HL-60/S4 treated with phorbol 12-myristate 13-acetate at 8.2 ng/mL for 4 days and 3 days (cell line): ENCODE measurements around the gene CTNNA3.
"Not testable (repeated sequence)": the region's sequence is repeated elsewhere in the genome, so short reads cannot be mapped to it uniquely, and the experiment has no call there.

Experiments used
- in situ Hi-C: fragments of 300-500 bp; cut with MboI; formaldehyde crosslinking; loops from 2 replicates; pipeline ENCODE4 v1.15.0; 2022; ENCODE audit warnings: low sequenced_read_pairs

CTNNA3 gene

DNA sequence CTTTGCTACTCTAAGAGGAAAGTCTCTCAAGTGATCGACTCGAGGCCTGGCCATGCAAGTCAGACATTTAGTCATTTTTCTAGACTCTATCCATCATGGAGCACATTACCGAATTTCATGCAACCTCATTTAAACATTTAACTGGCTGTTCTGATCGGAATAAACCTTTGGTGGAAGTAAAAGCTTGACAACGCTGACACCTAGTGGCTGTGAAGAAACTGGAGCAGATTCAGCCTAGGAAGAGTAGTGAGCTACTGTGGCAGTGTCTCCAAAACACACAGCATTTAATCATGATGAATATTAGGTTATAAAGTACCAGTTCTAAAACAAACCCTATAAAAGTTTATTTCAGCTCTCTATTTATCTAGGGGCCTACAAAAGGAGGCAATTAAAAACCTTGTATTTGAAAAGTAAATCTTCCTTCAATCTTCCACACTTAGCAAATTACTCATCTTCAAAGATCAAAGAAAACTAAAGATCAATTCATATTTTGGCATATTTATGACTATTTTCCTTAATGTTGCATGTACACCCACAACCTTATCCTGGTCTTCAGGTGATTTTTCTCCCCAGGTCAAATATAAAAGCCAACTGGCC is 175.0 kb downstream of the CTNNA3 start:
- in situ Hi-C loops: no loop called here

DNA sequence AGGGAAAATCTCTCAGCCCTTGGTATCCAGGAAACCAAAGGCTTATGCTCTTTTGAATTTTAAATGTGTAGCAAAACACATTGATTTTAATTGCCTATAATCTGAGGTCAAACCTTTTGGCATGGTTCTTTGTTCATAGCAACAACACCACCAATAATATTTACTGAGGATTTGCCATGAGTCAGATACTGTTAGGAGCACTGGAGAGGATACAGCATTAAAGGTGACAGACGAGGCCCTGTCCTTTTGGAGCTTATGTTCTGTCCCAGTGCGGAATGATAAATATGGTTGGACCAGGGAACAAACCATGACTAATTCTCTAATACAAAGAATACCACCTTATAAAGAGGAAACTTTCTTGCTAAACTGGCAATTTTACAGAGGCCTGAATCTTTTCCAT is 176.6 kb downstream of the CTNNA3 start:
- in situ Hi-C loops: no loop called here

DNA sequence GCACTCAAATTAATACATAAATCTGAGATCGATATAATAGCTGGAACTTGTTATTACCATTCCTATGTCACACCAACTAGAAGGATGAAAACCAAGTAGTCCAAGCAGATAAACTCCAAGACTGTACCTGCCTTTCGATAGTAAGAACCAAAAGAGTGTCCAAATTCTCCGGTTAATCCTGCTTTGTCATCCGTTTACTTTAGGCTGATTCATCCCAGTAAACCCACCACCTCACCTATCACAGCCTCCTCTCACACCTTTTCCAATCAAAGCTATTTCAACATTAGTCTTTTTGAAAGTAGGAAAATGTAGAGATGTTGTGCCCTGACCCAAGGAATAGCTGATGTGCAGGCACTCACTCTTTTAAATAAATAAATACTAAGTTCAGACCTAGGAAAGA is 177.2 kb downstream of the CTNNA3 start:
- in situ Hi-C loops: no loop called here

DNA sequence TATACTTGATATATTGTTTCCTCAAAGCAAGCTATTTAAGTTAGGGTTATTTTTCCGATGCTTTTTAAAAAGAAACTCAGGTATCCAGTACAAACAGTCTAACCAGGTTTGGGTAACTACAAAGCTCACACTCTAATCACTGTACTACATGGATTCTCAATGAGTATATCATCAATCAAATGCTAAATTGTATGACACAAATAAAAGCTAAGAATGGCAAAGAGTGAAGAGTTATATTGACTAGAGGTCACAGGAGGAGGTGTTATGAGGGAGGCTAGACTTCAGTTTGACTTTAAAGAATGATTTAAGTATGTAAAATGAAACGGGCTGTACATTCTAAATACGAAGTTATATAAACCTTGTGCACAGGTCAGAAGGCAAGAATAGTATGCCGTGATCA is 178.0 kb downstream of the CTNNA3 start:
- in situ Hi-C loops: no loop called here

DNA sequence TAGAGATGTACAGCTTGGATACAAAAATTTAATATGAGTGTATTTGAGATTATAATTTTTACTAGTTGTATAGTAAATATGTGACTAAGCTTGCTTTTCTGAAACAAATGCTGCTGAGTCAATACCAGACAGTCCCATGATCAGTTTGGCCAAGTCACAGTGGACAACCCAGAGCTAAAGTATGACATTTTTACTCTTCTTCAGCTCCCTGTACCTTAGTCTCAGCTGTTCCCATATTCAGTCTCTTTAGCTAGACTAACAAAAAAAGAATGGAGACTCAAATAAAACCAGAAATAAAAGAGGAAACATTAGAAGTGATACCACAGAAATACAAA is 189.3 kb downstream of the CTNNA3 start:
- in situ Hi-C loops: no loop called here

DNA sequence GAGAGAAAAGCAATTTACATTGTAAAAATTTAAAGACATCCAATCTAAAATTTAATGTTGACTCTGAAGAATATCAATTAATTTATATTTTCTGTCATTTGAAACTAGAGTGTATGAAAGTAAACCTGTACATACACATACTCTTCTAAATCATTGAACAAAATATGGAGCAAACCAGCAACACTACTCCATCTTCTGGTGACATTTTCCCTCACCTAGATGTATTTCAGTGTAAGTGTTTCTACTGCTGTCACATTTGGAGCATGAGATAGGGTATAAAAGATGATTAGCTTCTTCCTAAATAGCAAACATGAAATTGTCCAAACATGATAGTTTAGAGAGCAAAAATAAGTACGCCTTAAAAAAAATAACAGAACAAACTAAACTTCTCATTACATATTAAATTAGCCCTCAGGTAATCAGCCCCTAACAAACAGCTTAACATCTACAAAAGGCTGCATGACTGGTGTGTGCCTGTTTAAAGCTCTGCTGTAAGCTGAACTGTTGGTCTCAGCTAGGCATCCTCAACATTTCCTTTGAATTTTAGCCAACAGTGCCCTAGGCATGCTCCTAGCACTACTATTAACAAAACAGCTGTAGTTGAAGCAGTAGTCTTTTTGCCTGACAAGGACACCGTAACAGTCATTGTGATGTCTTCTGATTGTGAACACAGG is 189.8 kb downstream of the CTNNA3 start:
- in situ Hi-C loops: no loop called here

DNA sequence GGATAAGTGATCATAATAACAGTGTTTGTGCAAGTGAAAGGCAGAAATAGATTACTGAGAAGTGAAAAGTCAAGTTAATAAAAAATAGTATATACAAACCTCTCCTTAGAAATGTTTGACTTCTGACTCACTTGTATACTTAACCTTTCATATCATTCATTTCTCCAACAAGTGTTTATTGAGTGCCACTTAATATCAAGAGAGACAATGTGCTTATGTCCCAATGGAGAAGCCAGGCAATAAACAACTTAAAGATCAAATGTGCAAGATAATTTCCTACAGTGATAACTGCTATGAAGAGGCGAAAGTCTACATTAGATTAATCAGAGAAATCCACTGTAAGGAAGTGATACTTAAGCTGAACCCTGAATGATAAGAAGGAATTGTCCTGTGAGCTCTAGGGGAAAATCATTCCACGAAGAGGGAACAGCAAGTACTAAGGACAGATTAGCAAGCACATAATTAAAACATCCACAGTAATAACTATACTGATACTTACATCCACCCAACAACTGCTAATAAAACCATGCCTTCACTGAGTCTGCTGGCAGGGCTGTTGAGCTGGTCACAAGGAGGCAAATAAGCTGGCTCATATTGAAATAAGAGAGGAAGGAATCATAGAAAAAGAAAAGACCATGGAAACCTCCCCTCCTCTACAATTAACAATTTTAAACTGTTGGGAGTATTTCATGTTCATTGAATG is 203.5 kb downstream of the CTNNA3 start:
- in situ Hi-C loops: no loop called here

DNA sequence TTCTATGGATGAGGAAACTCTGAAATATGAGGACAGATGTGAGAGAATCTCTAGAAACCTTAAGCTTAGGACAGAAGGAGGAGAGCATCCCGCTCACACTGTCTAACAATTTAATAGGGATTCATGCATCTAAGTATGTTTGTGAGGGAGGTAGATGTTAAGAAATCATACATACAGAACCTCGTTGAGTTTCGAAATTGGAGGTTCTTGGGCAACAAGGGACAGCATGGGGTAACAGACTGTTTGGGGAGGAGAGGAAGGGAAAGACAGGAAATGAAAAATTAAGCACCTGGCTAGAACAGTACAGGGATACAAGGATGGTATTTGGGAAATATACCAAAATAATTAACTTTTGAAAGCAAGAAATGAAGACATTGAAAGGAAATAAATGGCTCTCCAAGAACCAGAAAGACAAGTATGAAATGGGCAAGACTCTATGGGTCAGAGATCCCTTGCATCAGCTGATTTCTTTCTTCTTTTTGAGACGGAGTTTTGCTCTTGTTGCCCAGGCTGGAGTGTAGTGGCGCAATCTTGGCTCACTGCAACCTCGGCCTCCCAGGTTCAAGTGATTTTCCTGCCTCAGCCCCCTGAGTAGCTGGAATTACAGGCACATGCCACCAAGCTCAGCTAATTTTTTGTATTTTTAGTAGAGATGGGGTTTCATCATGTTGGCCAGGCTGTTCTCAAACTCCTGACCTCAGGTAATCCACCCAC is 207.9 kb downstream of the CTNNA3 start:
- in situ Hi-C loops: no loop called here

DNA sequence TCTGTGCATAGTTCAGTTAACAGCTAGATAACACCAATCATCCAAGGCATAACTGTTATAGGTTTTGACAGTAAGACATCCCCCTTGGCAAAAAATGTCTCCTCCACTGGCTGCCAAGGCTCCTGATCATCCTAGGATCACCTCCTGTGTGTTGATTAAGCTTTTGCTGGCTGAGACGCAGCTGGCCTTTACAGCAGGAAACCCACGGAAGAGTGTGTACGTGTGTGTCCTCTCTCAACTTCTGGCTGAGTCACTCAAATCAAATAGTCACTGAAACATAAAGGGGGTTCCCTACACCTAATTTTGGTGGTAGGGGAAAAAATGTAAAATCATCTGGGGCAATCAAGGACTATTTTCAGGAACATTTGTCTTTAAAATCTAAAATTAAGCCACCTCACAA is 208.8 kb downstream of the CTNNA3 start:
- in situ Hi-C loops: no loop called here

DNA sequence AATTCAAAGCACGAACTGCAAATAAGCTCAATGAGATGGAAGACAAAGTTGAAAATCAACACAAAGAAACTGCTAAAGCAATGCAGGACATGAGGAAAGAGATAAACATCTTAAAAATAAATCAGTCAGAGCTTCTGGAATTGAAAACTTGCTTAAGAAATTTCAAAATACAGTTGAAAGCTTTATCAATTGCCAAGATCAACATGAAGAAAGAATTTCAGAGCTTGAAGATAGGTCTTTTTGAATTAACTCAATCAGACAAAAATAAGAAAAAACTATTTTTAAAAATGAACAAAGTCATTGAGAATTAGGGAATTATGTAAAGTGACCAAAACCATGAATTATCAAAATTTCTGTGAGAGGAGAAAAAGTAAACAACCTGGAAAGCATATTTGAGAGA is 218.1 kb downstream of the CTNNA3 start:
- in situ Hi-C loops: no loop called here

DNA sequence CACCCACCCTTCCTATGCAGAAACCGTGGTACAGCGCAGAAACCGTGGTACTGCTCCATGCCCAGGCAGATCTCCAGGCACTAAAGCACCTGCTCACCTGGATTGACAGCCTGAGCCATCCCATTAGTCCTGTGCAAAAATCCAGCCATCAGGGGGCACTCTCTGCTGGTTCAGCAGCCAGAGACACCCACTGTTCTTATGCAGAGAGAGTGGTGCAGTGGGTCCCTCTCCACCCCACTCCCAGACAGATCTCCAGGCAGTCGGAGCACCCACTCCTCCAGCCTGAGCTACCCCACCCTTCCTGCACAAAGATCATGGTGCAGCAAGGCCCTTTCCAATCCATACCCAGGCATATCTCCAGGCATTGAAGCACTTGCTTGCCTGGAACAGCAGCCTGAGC is 219.8 kb downstream of the CTNNA3 start:
- in situ Hi-C loops: no loop called here

DNA sequence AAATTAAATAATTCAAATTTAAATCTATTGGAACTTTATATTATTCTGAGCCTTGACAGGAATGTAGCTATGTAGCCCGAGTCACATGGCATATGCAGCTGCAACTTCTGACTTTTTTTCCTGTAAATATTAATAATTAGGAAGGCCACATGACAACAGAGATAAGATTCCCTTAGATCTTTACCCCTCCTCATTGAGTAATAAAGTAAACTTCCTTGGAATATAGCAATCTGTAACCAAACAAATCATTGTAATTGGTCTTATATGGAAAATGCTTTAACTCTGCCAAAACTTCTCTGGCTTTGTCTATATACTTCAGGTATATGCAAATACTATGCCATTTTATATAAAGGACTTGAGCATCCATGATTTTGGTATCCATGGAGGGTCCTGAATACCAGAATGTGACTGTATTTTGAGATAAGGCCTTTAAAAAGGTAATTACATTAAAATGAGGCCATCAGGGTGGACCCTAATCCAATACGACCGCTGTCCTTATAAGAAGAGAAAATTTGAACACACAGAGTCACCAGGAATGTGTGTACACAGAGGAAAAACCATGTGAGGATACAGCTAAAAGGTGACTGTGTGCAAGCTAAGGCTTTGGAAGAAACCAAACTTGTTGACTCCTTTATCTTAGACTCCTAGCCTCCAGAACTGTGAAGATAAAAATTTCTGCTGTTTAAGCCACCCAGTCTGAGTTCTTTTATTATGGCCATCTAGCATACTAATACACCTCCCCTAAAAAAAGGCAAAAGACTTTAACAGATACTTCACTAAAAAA is 222.0 kb downstream of the CTNNA3 start:
- in situ Hi-C loops: no loop called here

DNA sequence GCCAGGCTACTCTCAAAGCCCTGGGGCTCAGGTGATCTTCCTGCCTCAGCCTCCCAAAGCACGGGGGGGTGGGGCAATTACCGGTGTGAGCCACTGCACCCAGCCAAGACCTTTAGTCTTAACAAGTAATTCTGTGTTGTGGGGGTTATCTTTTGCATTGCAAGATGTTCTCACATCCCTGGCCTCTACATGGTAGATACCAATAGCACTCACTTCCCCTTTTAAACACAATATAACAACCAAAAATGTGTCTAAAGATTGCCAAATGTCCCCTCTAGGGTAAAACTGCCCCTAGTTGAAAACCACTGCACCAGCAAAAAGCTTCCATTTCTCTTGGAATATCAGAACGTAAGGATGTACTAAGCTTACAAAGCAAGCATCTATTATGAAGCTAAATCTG is 225.0 kb downstream of the CTNNA3 start:
- in situ Hi-C loops: no loop called here

DNA sequence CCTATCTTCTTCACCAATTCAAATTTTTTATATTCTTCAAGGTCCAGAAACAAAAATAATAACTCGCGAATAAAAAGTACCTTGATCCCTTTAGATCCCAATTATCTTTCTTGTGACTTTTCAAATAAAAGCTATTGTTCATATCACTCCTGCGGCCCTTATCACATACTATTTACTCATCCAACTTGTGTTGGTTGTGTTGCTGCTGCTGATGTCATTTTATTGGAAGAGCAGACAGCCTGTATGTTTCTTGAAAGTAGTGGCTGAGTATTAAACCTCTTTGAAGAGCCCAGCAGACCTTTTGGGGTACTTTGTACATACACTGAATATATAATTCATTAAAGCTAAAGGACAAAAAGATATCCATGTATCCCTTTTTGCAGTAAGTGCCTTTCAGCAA is 231.7 kb downstream of the CTNNA3 start:
- in situ Hi-C loops: no loop called here

DNA sequence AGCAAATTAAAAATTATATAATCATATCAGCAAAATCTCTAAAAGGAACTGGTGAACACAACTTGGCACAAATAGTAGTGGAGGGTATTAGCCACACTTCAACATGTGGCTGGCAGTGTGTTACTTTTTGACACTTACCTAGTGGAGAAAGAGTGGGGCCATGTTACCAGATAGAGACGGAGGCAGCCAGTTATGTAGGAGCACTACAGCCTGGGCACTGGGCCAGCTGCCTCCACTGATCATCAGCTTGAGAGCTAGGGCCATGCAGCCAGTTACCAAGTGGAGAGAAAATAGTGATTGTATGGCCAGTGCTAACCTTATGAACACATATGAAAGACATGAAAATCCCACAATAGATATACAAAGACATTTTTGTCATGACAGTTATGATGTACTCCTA is 243.1 kb downstream of the CTNNA3 start:
- in situ Hi-C loops: no loop called here

DNA sequence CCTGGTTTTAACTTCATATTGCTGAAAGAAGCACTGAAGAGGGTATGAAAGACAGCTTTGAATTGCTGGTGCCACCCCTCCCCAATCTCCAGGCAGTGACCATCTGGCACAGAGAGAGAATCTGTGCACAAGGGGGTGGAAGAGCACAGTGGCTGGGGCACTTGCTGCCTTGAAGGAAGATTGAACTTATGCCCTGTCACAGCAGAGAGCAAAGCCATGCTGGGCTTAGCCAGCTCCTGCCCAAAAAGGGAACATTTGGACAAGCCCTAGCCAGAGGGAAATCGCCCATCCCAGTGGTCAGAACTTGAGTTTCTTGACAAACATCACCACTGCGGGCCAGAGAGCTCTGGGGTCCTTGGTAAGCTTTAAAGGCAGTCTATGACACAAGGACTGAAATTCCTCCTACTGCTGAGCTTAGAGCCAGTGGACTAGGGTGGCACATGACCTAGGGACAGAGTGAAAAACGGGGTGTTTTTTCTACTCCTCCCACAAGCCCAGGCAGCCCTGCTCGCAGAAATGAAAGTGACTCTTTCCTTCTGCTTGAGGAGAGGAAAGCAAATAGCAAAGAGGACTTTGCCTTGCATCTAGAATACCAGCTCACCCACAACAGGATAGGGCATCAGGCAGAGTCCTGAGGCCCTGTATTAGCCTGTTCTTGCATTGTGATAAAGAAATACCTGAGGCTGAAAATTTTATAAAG is 257.2 kb downstream of the CTNNA3 start:
- in situ Hi-C loops: no loop called here

DNA sequence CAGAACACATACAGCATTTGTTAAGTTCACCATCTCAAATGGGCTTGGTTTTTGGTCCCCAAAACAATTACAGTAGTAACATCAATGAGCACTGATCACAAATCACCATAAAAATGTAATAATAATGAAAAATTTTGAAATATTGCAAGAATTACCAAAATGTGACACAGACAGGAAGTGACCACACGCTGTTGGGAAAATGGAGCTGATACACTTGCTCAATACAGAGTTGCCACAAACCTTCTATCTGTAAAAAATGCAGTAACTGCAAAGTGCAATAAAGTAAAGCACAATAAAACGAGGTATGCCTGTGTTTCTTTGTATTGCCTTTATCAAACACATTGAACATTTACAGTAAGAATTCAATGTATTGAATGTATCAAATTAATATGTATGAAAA is 262.7 kb downstream of the CTNNA3 start:
- in situ Hi-C loops: no loop called here

DNA sequence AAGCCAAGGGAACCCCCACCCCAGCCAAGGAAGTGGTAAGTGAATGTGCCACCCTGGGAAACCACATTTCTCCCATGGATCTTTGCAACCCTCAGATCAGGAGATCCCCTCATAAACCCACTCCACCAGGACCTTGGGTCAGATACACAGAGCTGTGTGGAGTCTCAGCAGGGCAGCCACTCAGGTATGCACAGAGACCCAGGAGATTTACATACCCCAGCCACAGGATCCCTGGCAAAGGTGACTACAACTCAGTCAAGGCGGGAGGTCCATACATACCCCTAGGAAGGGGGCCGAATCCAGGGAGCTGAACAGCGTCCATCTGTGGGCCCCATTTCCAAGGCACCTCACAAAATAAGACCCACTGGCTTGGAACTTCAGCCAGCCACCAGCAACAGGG is 293.4 kb downstream of the CTNNA3 start:
- in situ Hi-C loops: no loop called here

DNA sequence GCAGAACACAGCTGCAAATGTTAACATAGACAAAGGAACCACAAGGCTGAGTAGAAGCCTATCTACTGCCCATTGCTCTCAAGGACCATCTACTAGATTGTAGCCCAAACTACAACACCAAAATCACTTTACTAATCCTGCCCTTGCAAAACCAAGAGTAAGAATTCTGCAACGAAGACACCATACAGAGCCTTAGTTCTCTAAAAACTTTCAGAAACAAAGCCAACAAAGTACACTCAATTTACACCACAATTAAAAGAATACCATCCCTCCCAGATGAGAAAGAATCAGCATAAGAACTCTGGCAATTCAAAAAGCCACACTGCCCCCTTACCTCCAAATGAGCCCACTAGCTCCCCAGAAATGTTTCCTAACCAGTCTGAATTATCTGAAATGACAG is 294.3 kb downstream of the CTNNA3 start:
- in situ Hi-C loops: no loop called here

DNA sequence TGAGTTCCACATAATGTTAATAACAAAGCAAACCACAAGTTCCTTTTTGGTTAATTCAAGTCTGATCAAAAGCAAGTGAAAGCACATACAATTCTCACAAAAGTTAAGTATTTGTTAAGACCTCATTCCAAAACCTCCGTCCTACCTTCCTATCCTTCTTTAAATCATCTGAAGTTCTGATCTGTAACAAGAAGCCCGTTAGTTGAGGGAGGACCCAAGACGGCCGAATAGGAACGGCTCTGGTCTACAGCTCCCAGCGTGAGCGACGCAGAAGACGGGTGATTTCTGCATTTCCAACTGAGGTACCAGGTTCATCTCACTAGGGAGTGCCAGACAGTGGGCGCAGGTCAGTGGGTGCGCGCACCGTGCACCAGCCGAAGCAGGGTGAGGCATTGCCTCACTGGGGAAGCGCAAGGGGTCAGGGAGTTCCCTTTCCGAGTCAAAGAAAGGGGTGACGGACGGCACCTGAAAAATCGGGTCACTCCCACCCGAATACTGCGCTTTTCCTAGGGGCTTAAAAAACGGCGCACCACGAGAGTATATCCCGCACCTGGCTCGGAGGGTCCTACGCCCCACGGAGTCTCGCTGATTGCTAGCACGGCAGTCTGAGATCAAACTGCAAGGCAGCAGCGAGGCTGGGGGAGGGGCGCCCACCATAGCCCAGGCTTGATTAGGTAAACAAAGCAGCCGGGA is 309.0 kb downstream of the CTNNA3 start:
- in situ Hi-C loops: not testable (repeated sequence)
